ENCODE measurements around the gene KIAA1958. TPM values are rescaled to one million over a fixed set of nuclear protein-coding genes. Genes with fewer than 3 reads are reported as not detected.
A peak's percentile ranks its signal among the peaks of the same experiment; 100 is the strongest.

KIAA1958 gene
- total RNA-seq, 1 donor from 2014 or later: 3.9 TPM

GRCh38 chr9:112605963-112606699 lies 119.5 kb downstream of the KIAA1958 start:
- no peak for ATAC-seq

- ATAC-seq: no peak
Measured at GRCh38 chr9:112608851-112609250, 122.2 kb downstream of the KIAA1958 start.

- no peak for ATAC-seq
Measured at GRCh38 chr9:112615584-112616266, 129.1 kb downstream of the KIAA1958 start.

- ATAC-seq: no peak
Measured at GRCh38 chr9:112617371-112617770, 130.7 kb downstream of the KIAA1958 start.

- no peak for ATAC-seq
Measured at GRCh38 chr9:112618385-112619009, 131.9 kb downstream of the KIAA1958 start.

GRCh38 chr9:112620388-112620787 lies 133.8 kb downstream of the KIAA1958 start:
- ATAC-seq: no peak

- ATAC-seq: no peak
Measured at GRCh38 chr9:112621018-112621655, 134.5 kb downstream of the KIAA1958 start.

- ATAC-seq: no peak
Measured at GRCh38 chr9:112623198-112623597, 136.6 kb downstream of the KIAA1958 start.

GRCh38 chr9:112624711-112625707 lies 138.4 kb downstream of the KIAA1958 start:
- ATAC-seq: peak; percentile 88

- ATAC-seq: peak; percentile 32
Measured at GRCh38 chr9:112629671-112630485, 143.3 kb downstream of the KIAA1958 start.

- ATAC-seq: no peak
Measured at GRCh38 chr9:112631313-112632070, 144.9 kb downstream of the KIAA1958 start.

GRCh38 chr9:112640311-112640710 lies 153.7 kb downstream of the KIAA1958 start:
- no peak for ATAC-seq

GRCh38 chr9:112642126-112642525 lies 155.5 kb downstream of the KIAA1958 start:
- no peak for ATAC-seq

- no peak for ATAC-seq
Measured at GRCh38 chr9:112647596-112647995, 161.0 kb downstream of the KIAA1958 start.

GRCh38 chr9:112648624-112649023 lies 162.0 kb downstream of the KIAA1958 start:
- no peak for ATAC-seq

- no peak for ATAC-seq
Measured at GRCh38 chr9:112654282-112654681, 167.7 kb downstream of the KIAA1958 start.

- no peak for ATAC-seq
Measured at GRCh38 chr9:112655668-112656067, 169.0 kb downstream of the KIAA1958 start.

- no peak for ATAC-seq
Measured at GRCh38 chr9:112659906-112660305, 173.3 kb downstream of the KIAA1958 start.

GRCh38 chr9:112663681-112664080 lies 177.1 kb downstream of the KIAA1958 start:
- no peak for ATAC-seq

GRCh38 chr9:112664531-112664930 lies 177.9 kb downstream of the KIAA1958 start:
- ATAC-seq: no peak
